Tibial nerve (tissue), 4 donors: Measurements from ENCODE around the gene CHKB. TPM values are rescaled to one million over a fixed set of nuclear protein-coding genes. Genes with fewer than 3 reads are reported as not detected.

Experiments
- DNase-seq, 2 donors: peaks; one replicate each; pipeline ENCODE4 v3.0.0-alpha.2; 2019; ENCODE audit warnings: low spot score in 2 of 2
- H3K27ac ChIP-seq, 4 donors: fragments of 200-600 bp; sonication (generic) in 3 of 4; one replicate each; pipeline ENCODE4 v1.5.1; 2017 to 2019; ENCODE audit warnings: mild to moderate bottlenecking in 1 of 4
- H3K27me3 ChIP-seq, 2 donors: fragments of 200-600 bp; sonication (generic) in 1 of 2; one replicate each; pipeline versions ENCODE4 v1.5.1 to v1.6.0; 2017 to 2019
- H3K36me3 ChIP-seq, 3 donors: fragments of 200-600 bp; sonication (generic); one replicate each; pipeline ENCODE4 v1.5.1; 2018 to 2019
- H3K4me1 ChIP-seq, 4 donors: fragments of 200-600 bp; sonication (generic) in 3 of 4; one replicate each; pipeline ENCODE4 v1.5.1; 2017 to 2019
- H3K4me3 ChIP-seq, 4 donors: fragments of 200-600 bp; sonication (generic) in 3 of 4; one replicate each; pipeline ENCODE4 v1.5.1; 2017 to 2019; ENCODE audit warnings: mild to moderate bottlenecking in 1 of 4, moderate library complexity in 1 of 4
- H3K9me3 ChIP-seq, 4 donors: fragments of 200-600 bp; sonication (generic) in 3 of 4; one replicate each; pipeline ENCODE4 v1.5.1; 2017 to 2019
- CTCF ChIP-seq, 5 experiments: fragments of 200-600 bp in 3 of 5; fragments of 450-650 bp in 2 of 5; sonication (generic) in 3 of 5; IDR thresholded peaks; one replicate each; pipeline ENCODE4 v1.5.1; 2016 to 2019; ENCODE audit warnings: antibody characterized with exemption in 5 of 5, mild to moderate bottlenecking in 3 of 5, moderate library complexity in 2 of 5
- EP300 ChIP-seq, 2 donors: sonication (generic); formaldehyde crosslinking; IDR thresholded peaks; one replicate each; pipeline ENCODE4 v1.6.1; 2017; ENCODE audit warnings: antibody characterized with exemption in 2 of 2, mild to moderate bottlenecking in 1 of 2
- POLR2A ChIP-seq, 2 donors: fragments of 450-650 bp; IDR thresholded peaks; one replicate each; pipeline ENCODE4 v1.6.1; 2017; ENCODE audit warnings: antibody characterized with exemption in 2 of 2, mild to moderate bottlenecking in 2 of 2, moderate library complexity in 2 of 2
- WGBS, 2 donors: methylation state at CpG; one replicate each; pipeline ENCODE4 v1.1.5; 2018; 5-methylcytosine and 5-hydroxymethylcytosine counted together
- total RNA-seq, 4 donors: library from RNA; depleted of rRNA; stranded (reverse); fragments of >200 nt; gene quantifications; one replicate each; pipeline ENCODE4 v1.1.0, GENCODE V29; 2016

Gene CHKB
- total RNA-seq, 4 donors from 2014 or later: 55.9 to 95.4 (median 74.4) TPM

GRCh38 chr22:50530877-50531545, 51.6 kb downstream of the CHKB start:
- 6 to 8% methylated on average over 33 to 50 of the region's 53 CpGs for WGBS, 2 donors
- peak overlapping the region; percentile 31 to 60 (median 52) for H3K4me3 ChIP-seq
- DNase-seq: peak; percentile 65 to 75
- H3K27ac ChIP-seq: peak overlapping the region; percentile 56 to 96 (median 90)
- H3K36me3 ChIP-seq: no peaks in the 10 kb centered on the region
- H3K9me3 ChIP-seq: no peaks in the 10 kb centered on the region
- peaks cover 3 to 59% of the 10 kb centered on the region in 2 donors for H3K27me3 ChIP-seq
- no peak for TF ChIP-seq CTCF (IDR thresholded peaks at IDR 0.05)
- TF ChIP-seq EP300 (IDR thresholded peaks at IDR 0.05): peak in 1 of 2 donors; percentile 40
- peak; percentile 27 to 54 for TF ChIP-seq POLR2A (IDR thresholded peaks at IDR 0.05)
- H3K4me1 ChIP-seq: peaks cover 0 to 68% (median 33%) of the 10 kb centered on the region in 4 donors

- DNase-seq: peak in 1 of 2 donors; percentile 47
- WGBS, 2 donors: 0 to 4% methylated on average over 3 to 13 of the region's 21 CpGs
- TF ChIP-seq CTCF (IDR thresholded peaks at IDR 0.05) (no peak), EP300 (IDR thresholded peaks at IDR 0.05) (no peak), POLR2A (IDR thresholded peaks at IDR 0.05) (no peak)
Observed at GRCh38 chr22:50530580-50530876, 52.1 kb downstream of the CHKB start.

GRCh38 chr22:50529897-50530579, 52.6 kb downstream of the CHKB start, which contains the start of gene TYMP:
TSS of gene TYMP (minus strand) at chr22:50530012. CDS start at chr22:50529709, 303 bp downstream.
- 2 to 8% methylated on average over 5 to 57 of the region's 92 CpGs for WGBS, 2 donors
- peaks cover 3 to 55% of the 10 kb centered on the region in 2 donors for H3K27me3 ChIP-seq
- H3K27ac ChIP-seq: peak within 1 kb of the TSS; percentile 56 to 96 (median 90)

More at GRCh38 chr22:50530580-50530876, 52.1 kb downstream of the CHKB start:
- Histone ChIP-seq H3K9me3 (no peaks in the 10 kb centered on the region), H3K4me1 (peaks cover 0 to 69% (median 33%) of the 10 kb centered on the region in 4 donors), H3K27ac (peak overlapping the region; percentile 56 to 96 (median 90)), H3K4me3 (peak overlapping the region; percentile 31 to 60 (median 52)), H3K36me3 (no peaks in the 10 kb centered on the region), H3K27me3 (peaks cover 3 to 59% of the 10 kb centered on the region in 2 donors)

GRCh38 chr22:50529416-50529896, 53.2 kb downstream of the CHKB start:
- peak overlapping the region; percentile 31 to 60 (median 49) for H3K4me3 ChIP-seq
- no peaks in the 10 kb centered on the region for H3K36me3 ChIP-seq
- DNase-seq: peak in 1 of 2 donors; percentile 23
- H3K4me1 ChIP-seq: peaks cover 0 to 76% (median 36%) of the 10 kb centered on the region in 4 donors
- TF ChIP-seq POLR2A (IDR thresholded peaks at IDR 0.05): no peak
- no peak for TF ChIP-seq CTCF (IDR thresholded peaks at IDR 0.05)
- TF ChIP-seq EP300 (IDR thresholded peaks at IDR 0.05): no peak
- no peaks in the 10 kb centered on the region for H3K9me3 ChIP-seq
- peak overlapping the region; percentile 56 to 96 (median 90) for H3K27ac ChIP-seq
- WGBS, 2 donors: 4 to 16% methylated on average over 18 to 31 of the region's 50 CpGs
- H3K27me3 ChIP-seq: peaks cover 3 to 50% of the 10 kb centered on the region in 2 donors

More at GRCh38 chr22:50529897-50530579, 52.6 kb downstream of the CHKB start, which contains the start of gene TYMP:
- Histone ChIP-seq H3K4me1 (peaks cover 0 to 70% (median 33%) of the 10 kb centered on the region in 4 donors), H3K36me3 (no peaks in the 10 kb centered on the region), H3K9me3 (no peaks in the 10 kb centered on the region), H3K4me3 (peak within 1 kb of the TSS; percentile 31 to 60 (median 52))
- TF ChIP-seq CTCF (IDR thresholded peaks at IDR 0.05) (peak in 1 of 5 experiments; percentile 9), POLR2A (IDR thresholded peaks at IDR 0.05) (peak; percentile 31 to 69), EP300 (IDR thresholded peaks at IDR 0.05) (peak in 1 of 2 donors; percentile 79)
- DNase-seq: peak; percentile 55 to 72

Other genes starting within 250 kb of the CHKB start
- 100 to 1,000 TPM in 1 of 4 donors, 10 to 100 TPM in 3; 55.9 to 112 (median 76.7) TPM for gene PPP6R2, start 239.5 kb downstream of the CHKB start, total RNA-seq
- gene SBF1, start 107.8 kb downstream of the CHKB start, total RNA-seq: 10 to 100 TPM; 48.5 to 77.7 (median 68.3) TPM
- gene ADM2, start 101.3 kb downstream of the CHKB start, total RNA-seq: not detected
- not detected for gene MIOX, start 96.0 kb downstream of the CHKB start, total RNA-seq
- gene LMF2, start 75.1 kb downstream of the CHKB start, total RNA-seq: 10 to 100 TPM; 53.7 to 85.2 (median 58.1) TPM
- 10 to 100 TPM; 43.9 to 57.3 (median 45.0) TPM for gene NCAPH2, start 74.6 kb downstream of the CHKB start, total RNA-seq
- 1 to 10 TPM in 3 of 4 donors, not detected in 1; 2.5 to 3.9 (median 3.3) TPM for gene SCO2, start 57.3 kb downstream of the CHKB start, total RNA-seq
- gene TYMP, start 52.8 kb downstream of the CHKB start, total RNA-seq: 100 to 1,000 TPM in 1 of 4 donors, 10 to 100 TPM in 3; 33.1 to 239 (median 60.3) TPM
- gene KLHDC7B, start 37.0 kb downstream of the CHKB start, total RNA-seq: under 1 TPM in 1 of 4 donors, not detected in 3; 0.90 TPM
- gene SYCE3, start 19.9 kb downstream of the CHKB start, total RNA-seq: not detected
- gene CPT1B, start 4.4 kb downstream of the CHKB start, total RNA-seq: 10 to 100 TPM in 3 of 4 donors, 1 to 10 TPM in 1; 7.2 to 22.6 (median 15.1) TPM
- gene MAPK8IP2, start 17.9 kb upstream of the CHKB start, total RNA-seq: 1 to 10 TPM; 3.0 to 6.1 (median 4.8) TPM
- gene ARSA, start 45.3 kb upstream of the CHKB start, total RNA-seq: 10 to 100 TPM; 33.2 to 51.5 (median 48.0) TPM
- 10 to 100 TPM; 10.3 to 29.4 (median 20.5) TPM for gene SHANK3, start 90.0 kb upstream of the CHKB start, total RNA-seq
- gene ACR, start 155.4 kb upstream of the CHKB start, total RNA-seq: 1 to 10 TPM in 2 of 4 donors, not detected in 2; 2.2 to 4.8 TPM
- 10 to 100 TPM; 14.5 to 35.7 (median 20.5) TPM for gene RABL2B, start 200.8 kb upstream of the CHKB start, total RNA-seq